Body of pancreas (tissue), 4 donors: ENCODE data around the gene PRND.

ENCODE experiments used
- POLR2A ChIP-seq, 3 donors: fragments of 450-650 bp; IDR thresholded peaks; one replicate each; pipeline ENCODE4 v1.6.1; 2016; ENCODE audit warnings: antibody characterized with exemption in 3 of 3, mild to moderate bottlenecking in 2 of 3
- TF ChIP-seq, protein P1 (sequence below), 7 experiments: fragments of 450-650 bp in 4 of 7; fragments of 200-600 bp in 3 of 7; sonication (generic) in 3 of 7; IDR thresholded peaks; one replicate each; pipeline ENCODE4 v1.5.1; 2016 to 2019; ENCODE audit warnings: antibody characterized with exemption in 7 of 7

DNA sequence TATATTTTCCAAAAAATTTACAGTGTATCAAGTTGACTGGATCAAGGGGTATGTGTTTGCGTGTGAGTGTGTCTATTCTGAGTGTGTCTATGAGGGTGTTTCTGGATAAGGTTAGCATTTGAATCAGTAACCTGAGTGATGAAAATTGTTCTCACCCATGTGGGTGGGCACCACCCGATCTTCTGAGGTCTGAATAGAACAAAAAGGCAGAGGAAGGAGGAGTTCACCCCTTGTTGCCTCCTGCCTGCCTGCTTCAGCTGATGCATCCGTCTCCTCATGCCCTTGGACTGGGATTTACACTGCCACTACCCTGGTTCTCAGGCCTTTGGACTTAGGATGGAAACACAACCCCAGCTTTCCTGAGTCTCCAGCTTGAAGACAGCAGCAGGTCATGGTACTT is 13.7 kb upstream of the PRND start:
- TF ChIP-seq POLR2A (IDR thresholded peaks at IDR 0.05), result no peak
- TF ChIP-seq, protein P1, sequence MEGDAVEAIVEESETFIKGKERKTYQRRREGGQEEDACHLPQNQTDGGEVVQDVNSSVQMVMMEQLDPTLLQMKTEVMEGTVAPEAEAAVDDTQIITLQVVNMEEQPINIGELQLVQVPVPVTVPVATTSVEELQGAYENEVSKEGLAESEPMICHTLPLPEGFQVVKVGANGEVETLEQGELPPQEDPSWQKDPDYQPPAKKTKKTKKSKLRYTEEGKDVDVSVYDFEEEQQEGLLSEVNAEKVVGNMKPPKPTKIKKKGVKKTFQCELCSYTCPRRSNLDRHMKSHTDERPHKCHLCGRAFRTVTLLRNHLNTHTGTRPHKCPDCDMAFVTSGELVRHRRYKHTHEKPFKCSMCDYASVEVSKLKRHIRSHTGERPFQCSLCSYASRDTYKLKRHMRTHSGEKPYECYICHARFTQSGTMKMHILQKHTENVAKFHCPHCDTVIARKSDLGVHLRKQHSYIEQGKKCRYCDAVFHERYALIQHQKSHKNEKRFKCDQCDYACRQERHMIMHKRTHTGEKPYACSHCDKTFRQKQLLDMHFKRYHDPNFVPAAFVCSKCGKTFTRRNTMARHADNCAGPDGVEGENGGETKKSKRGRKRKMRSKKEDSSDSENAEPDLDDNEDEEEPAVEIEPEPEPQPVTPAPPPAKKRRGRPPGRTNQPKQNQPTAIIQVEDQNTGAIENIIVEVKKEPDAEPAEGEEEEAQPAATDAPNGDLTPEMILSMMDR (IDR thresholded peaks at IDR 0.05), result no peak
